Stomach (tissue), 4 donors: ENCODE data around the gene OSMR.

Experiments used
- EP300 ChIP-seq: sonication (generic); formaldehyde crosslinking; IDR thresholded peaks from one replicate; pipeline ENCODE4 v1.6.1; 2017; ENCODE audit warnings: antibody characterized with exemption
- POLR2A ChIP-seq, 4 donors: fragments of 450-650 bp; IDR thresholded peaks; one replicate each; pipeline ENCODE4 v1.6.1; 2016; ENCODE audit warnings: antibody characterized with exemption in 4 of 4, control low read depth in 2 of 4, mild to moderate bottlenecking in 1 of 4, moderate library complexity in 1 of 4
- POLR2AphosphoS5 ChIP-seq, 3 donors: sonication (generic); formaldehyde crosslinking; IDR thresholded peaks; one replicate each; pipeline ENCODE4 v1.6.1; 2016; ENCODE audit warnings: antibody characterized with exemption in 3 of 3
- TF ChIP-seq, protein P1 (sequence below), 7 experiments: fragments of 450-650 bp in 4 of 7; fragments of 200-600 bp in 3 of 7; sonication (generic) in 3 of 7; IDR thresholded peaks; one replicate each; pipeline ENCODE4 v1.5.1; 2016 to 2019; ENCODE audit warnings: antibody characterized with exemption in 7 of 7, control low read depth in 2 of 7, mild to moderate bottlenecking in 1 of 7

GRCh38 chr5:38941912-38942311 lies 96.1 kb downstream of the OSMR start:
- TF ChIP-seq POLR2A (IDR thresholded peaks at IDR 0.05) (no peak), POLR2AphosphoS5 (IDR thresholded peaks at IDR 0.05) (no peak), EP300 (no peak)
- TF ChIP-seq, protein P1, sequence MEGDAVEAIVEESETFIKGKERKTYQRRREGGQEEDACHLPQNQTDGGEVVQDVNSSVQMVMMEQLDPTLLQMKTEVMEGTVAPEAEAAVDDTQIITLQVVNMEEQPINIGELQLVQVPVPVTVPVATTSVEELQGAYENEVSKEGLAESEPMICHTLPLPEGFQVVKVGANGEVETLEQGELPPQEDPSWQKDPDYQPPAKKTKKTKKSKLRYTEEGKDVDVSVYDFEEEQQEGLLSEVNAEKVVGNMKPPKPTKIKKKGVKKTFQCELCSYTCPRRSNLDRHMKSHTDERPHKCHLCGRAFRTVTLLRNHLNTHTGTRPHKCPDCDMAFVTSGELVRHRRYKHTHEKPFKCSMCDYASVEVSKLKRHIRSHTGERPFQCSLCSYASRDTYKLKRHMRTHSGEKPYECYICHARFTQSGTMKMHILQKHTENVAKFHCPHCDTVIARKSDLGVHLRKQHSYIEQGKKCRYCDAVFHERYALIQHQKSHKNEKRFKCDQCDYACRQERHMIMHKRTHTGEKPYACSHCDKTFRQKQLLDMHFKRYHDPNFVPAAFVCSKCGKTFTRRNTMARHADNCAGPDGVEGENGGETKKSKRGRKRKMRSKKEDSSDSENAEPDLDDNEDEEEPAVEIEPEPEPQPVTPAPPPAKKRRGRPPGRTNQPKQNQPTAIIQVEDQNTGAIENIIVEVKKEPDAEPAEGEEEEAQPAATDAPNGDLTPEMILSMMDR (IDR thresholded peaks at IDR 0.05): no peak
